ENCODE results near the gene NOXA1. TPM values are rescaled to one million over a fixed set of nuclear protein-coding genes. Genes with fewer than 3 reads are reported as not detected.

The NOXA1 gene
- total and polyA plus RNA-seq, 2 donors (not counting 1 experiment from before 2014, with no cell fraction given): 0.08 to 0.66 TPM

DNA sequence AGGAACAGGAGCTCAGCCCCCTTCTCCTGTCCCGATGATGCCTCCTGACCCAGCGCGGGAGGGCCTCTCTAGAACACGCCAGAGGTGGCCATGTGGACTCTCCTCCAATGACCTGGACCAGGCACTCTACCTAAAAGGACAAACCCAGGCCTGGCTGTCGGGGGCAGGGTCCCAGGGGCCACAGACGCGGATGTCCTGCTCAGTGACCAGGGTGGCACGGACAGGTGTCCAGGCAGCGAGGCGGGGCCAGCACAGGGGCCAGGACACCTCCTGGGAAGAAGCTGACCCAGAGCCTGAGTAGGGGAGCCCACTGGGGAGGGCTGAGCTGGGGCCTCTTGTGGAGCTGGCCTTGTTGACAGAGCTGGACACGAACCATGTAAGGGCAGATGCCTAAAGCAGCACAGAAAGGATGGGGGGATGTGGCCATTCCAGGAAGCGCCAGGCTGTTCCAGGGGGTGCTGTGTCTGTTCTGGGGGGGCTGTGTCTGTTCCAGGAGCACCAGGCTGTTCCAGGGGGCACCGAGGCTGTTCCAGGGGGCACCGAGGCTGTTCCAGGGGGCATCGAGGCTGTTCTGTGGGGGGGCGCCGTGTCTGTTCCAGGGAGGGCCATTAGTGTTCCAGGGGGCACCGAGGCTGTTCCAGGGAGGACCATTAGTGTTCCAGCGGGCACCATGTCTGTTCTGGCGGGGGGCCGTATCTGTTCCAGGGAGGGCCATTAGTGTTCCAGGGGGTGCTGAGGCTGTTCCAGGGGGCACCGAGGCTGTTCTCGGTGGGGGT is 30.8 kb upstream of the NOXA1 start:
- H3K27me3 ChIP-seq (ENCODE audit: control insufficient read depth, insufficient read depth, low read length): no peaks in the 10 kb centered on the region
- H3K4me3 ChIP-seq (replicated peaks in 1 of 4; ENCODE audit: control extremely low read depth in 1 of 4, insufficient read depth in 1 of 4, low read depth in 3 of 4, low read length in 4 of 4): no peak overlapping the region
- H3K27ac ChIP-seq (ENCODE audit: insufficient read depth, low read length): no peak overlapping the region
- TF ChIP-seq, protein P1, sequence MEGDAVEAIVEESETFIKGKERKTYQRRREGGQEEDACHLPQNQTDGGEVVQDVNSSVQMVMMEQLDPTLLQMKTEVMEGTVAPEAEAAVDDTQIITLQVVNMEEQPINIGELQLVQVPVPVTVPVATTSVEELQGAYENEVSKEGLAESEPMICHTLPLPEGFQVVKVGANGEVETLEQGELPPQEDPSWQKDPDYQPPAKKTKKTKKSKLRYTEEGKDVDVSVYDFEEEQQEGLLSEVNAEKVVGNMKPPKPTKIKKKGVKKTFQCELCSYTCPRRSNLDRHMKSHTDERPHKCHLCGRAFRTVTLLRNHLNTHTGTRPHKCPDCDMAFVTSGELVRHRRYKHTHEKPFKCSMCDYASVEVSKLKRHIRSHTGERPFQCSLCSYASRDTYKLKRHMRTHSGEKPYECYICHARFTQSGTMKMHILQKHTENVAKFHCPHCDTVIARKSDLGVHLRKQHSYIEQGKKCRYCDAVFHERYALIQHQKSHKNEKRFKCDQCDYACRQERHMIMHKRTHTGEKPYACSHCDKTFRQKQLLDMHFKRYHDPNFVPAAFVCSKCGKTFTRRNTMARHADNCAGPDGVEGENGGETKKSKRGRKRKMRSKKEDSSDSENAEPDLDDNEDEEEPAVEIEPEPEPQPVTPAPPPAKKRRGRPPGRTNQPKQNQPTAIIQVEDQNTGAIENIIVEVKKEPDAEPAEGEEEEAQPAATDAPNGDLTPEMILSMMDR (conservative IDR thresholded peaks at IDR 0.05 in 1 of 2, IDR thresholded peaks at IDR 0.05 in 1 of 2; ENCODE audit: low read depth in 1 of 2, low read length in 2 of 2): no peak
- TF ChIP-seq EZH2 (IDR thresholded peaks at IDR 0.05; ENCODE audit: low read length, missing control alignments): no peak
- DNase-seq (ENCODE audit: low read depth in 2 of 2): no peak
- H4K20me1 ChIP-seq (ENCODE audit: control insufficient read depth, extremely low read depth, insufficient read depth, low read length): no peaks in the 10 kb centered on the region
- H3K4me2 ChIP-seq (ENCODE audit: extremely low read depth, insufficient read depth, low read length): no peak overlapping the region
- no peaks in the 10 kb centered on the region for H3K4me1 ChIP-seq (ENCODE audit: control insufficient read depth, extremely low read depth, insufficient read depth, low read length)
- H3K36me3 ChIP-seq (ENCODE audit: control insufficient read depth, insufficient read depth, low read length): no peaks in the 10 kb centered on the region
- H3K79me2 ChIP-seq (ENCODE audit: control insufficient read depth, insufficient read depth, low read length): no peaks in the 10 kb centered on the region
- H3K9me3 ChIP-seq (ENCODE audit: control insufficient read depth, insufficient read depth, low read depth, low read length): no peaks in the 10 kb centered on the region
- H3K9ac ChIP-seq (ENCODE audit: insufficient read depth, low read length): no peak overlapping the region
- no peak overlapping the region for H2AFZ ChIP-seq (ENCODE audit: low read length)

- no peaks in the 10 kb centered on the region for H3K4me1 ChIP-seq (ENCODE audit: control insufficient read depth, extremely low read depth, insufficient read depth, low read length)
Observed at GRCh38 chr9:137393176-137394150, 29.7 kb upstream of the NOXA1 start.

GRCh38 chr9:137394866-137395665 is 28.1 kb upstream of the NOXA1 start:
- no peak for DNase-seq (ENCODE audit: low read depth in 2 of 2)
- Histone ChIP-seq H2AFZ (ENCODE audit: low read length) (no peak overlapping the region), H3K4me2 (ENCODE audit: extremely low read depth, insufficient read depth, low read length) (no peak overlapping the region), H3K27ac (ENCODE audit: insufficient read depth, low read length) (no peak overlapping the region), H3K9me3 (ENCODE audit: control insufficient read depth, insufficient read depth, low read depth, low read length) (no peaks in the 10 kb centered on the region), H4K20me1 (ENCODE audit: control insufficient read depth, extremely low read depth, insufficient read depth, low read length) (no peaks in the 10 kb centered on the region), H3K4me1 (ENCODE audit: control insufficient read depth, extremely low read depth, insufficient read depth, low read length) (no peaks in the 10 kb centered on the region), H3K9ac (ENCODE audit: insufficient read depth, low read length) (no peak overlapping the region), H3K4me3 (replicated peaks in 1 of 4; ENCODE audit: control extremely low read depth in 1 of 4, insufficient read depth in 1 of 4, low read depth in 3 of 4, low read length in 4 of 4) (no peak overlapping the region), H3K36me3 (ENCODE audit: control insufficient read depth, insufficient read depth, low read length) (no peaks in the 10 kb centered on the region), H3K27me3 (ENCODE audit: control insufficient read depth, insufficient read depth, low read length) (no peaks in the 10 kb centered on the region), H3K79me2 (ENCODE audit: control insufficient read depth, insufficient read depth, low read length) (no peaks in the 10 kb centered on the region)
- no peak for TF ChIP-seq EZH2 (IDR thresholded peaks at IDR 0.05; ENCODE audit: low read length, missing control alignments)
- TF ChIP-seq, protein P1 (conservative IDR thresholded peaks at IDR 0.05 in 1 of 2, IDR thresholded peaks at IDR 0.05 in 1 of 2; ENCODE audit: low read depth in 1 of 2, low read length in 2 of 2): no peak

More at GRCh38 chr9:137393176-137394150, 29.7 kb upstream of the NOXA1 start:
- Histone ChIP-seq H3K79me2 (ENCODE audit: control insufficient read depth, insufficient read depth, low read length) (no peaks in the 10 kb centered on the region), H4K20me1 (ENCODE audit: control insufficient read depth, extremely low read depth, insufficient read depth, low read length) (no peaks in the 10 kb centered on the region), H3K36me3 (ENCODE audit: control insufficient read depth, insufficient read depth, low read length) (no peaks in the 10 kb centered on the region), H3K4me2 (ENCODE audit: extremely low read depth, insufficient read depth, low read length) (no peak overlapping the region), H3K27me3 (ENCODE audit: control insufficient read depth, insufficient read depth, low read length) (no peaks in the 10 kb centered on the region), H3K9me3 (ENCODE audit: control insufficient read depth, insufficient read depth, low read depth, low read length) (no peaks in the 10 kb centered on the region), H3K27ac (ENCODE audit: insufficient read depth, low read length) (no peak overlapping the region), H3K4me3 (replicated peaks in 1 of 4; ENCODE audit: control extremely low read depth in 1 of 4, insufficient read depth in 1 of 4, low read depth in 3 of 4, low read length in 4 of 4) (no peak overlapping the region), H2AFZ (ENCODE audit: low read length) (no peak overlapping the region), H3K9ac (ENCODE audit: insufficient read depth, low read length) (no peak overlapping the region)
- TF ChIP-seq EZH2 (IDR thresholded peaks at IDR 0.05; ENCODE audit: low read length, missing control alignments): no peak
- no peak for DNase-seq (ENCODE audit: low read depth in 2 of 2)

Measured in fibroblast of lung (primary cell).